PC-9 (cell line): ENCODE results near the gene ACAP2. TPM values are rescaled to one million over a fixed set of nuclear protein-coding genes. Genes with fewer than 3 reads are reported as not detected.

Experiments
- BruUV-seq: library from RNA; stranded (reverse); fragments of 400-500 nt; replicated peaks from 2 replicates; lab custom pipeline; 2021; lab: Mats Ljungman, UMichigan
- CTCF ChIA-PET: fragments of 300-600 bp; sonication (Branson Sonifier 250); formaldehyde crosslinking; loops from one replicate; lab custom pipeline; 2022; ENCODE audit warnings: antibody characterized with exemption; lab: Charles Lee
- POLR2A ChIA-PET: fragments of 300-600 bp; sonication (Branson Sonifier 250); formaldehyde crosslinking; loops from one replicate; lab custom pipeline; 2022; ENCODE audit warnings: antibody characterized with exemption; ENCODE audit not compliant: unreplicated experiment; lab: Charles Lee
- DNase-seq, 2 experiments: peaks; one replicate each; pipeline versions ENCODE4 v3.0.0 to v3.0.0-alpha.2; 2015 to 2022; ENCODE audit warnings: mixed read lengths in 1 of 2
- H2AFZ ChIP-seq: fragments of 200-600 bp; sonication (generic); 2 replicates; pipeline ENCODE4 v1.8.1; 2017; ENCODE audit warnings: antibody characterized with exemption
- H3F3A ChIP-seq: fragments of 200-600 bp; sonication (generic); 2 replicates; pipeline ENCODE4 v1.8.1; 2017; ENCODE audit warnings: antibody characterized with exemption, mild to moderate bottlenecking, low read depth; ENCODE audit not compliant: insufficient read depth
- H3K27ac ChIP-seq: fragments of 200-600 bp; sonication (generic); 2 replicates; pipeline ENCODE4 v1.6.1; 2016; ENCODE audit warnings: mixed run types
- H3K27me3 ChIP-seq: fragments of 200-600 bp; sonication (generic); 2 replicates; pipeline ENCODE4 v1.6.1; 2016; ENCODE audit warnings: low read depth, mixed run types; ENCODE audit not compliant: insufficient read depth
- H3K36me3 ChIP-seq: fragments of 200-600 bp; sonication (generic); 2 replicates; pipeline ENCODE4 v1.6.1; 2016; ENCODE audit warnings: low read depth, mixed run types
- H3K4me1 ChIP-seq: fragments of 200-600 bp; sonication (generic); replicated peaks from 2 replicates; pipeline ENCODE4 v1.6.1; 2016; ENCODE audit warnings: mixed run types; ENCODE audit not compliant: insufficient read depth
- H3K4me2 ChIP-seq: fragments of 200-600 bp; sonication (generic); 2 replicates; pipeline ENCODE4 v1.6.1; 2017; ENCODE audit warnings: mixed run types
- H3K4me3 ChIP-seq: fragments of 200-600 bp; sonication (generic); 2 replicates; pipeline ENCODE4 v1.6.1; 2016; ENCODE audit warnings: mixed run types
- H3K79me2 ChIP-seq: fragments of 200-600 bp; sonication (generic); 2 replicates; pipeline ENCODE4 v1.6.1; 2017; ENCODE audit warnings: low read depth, mixed run types
- H3K9me2 ChIP-seq: fragments of 200-600 bp; sonication (generic); 2 replicates; pipeline ENCODE4 v1.8.1; 2017; ENCODE audit warnings: mild to moderate bottlenecking; ENCODE audit not compliant: insufficient read depth
- H3K9me3 ChIP-seq: fragments of 200-600 bp; sonication (generic); 2 replicates; pipeline ENCODE4 v1.8.1; 2016; ENCODE audit warnings: low read depth; ENCODE audit not compliant: insufficient read depth
- H4K20me1 ChIP-seq: fragments of 200-600 bp; sonication (generic); 2 replicates; pipeline ENCODE4 v1.8.1; 2017; ENCODE audit not compliant: insufficient read depth
- CTCF ChIP-seq: fragments of 200-600 bp; sonication (generic); conservative IDR thresholded peaks from 2 replicates; pipeline ENCODE4 v1.6.1; 2017; ENCODE audit warnings: mixed run types, antibody characterized with exemption, mild to moderate bottlenecking, moderate library complexity
- EZH2 ChIP-seq: fragments of 200-600 bp; sonication (generic); IDR thresholded peaks from 2 replicates; pipeline ENCODE4 v1.8.0; 2017; ENCODE audit warnings: antibody characterized with exemption, low read depth
- intact Hi-C: fragments of 100-400 bp; cut with micrococcal nuclease; formaldehyde crosslinking; loops from one replicate; pipeline ENCODE4 v1.10.0; 2022; ENCODE audit not compliant: unreplicated experiment
- total RNA-seq: library from RNA; stranded (reverse); gene quantifications from 2 replicates; pipeline ENCODE4 v1.2.3, GENCODE V29; 2021

The ACAP2 gene
- total RNA-seq, 1 experiment from 2014 or later, result 67.9 TPM

- TF ChIP-seq CTCF (no peak), EZH2 (no peak)
Observed at GRCh38 chr3:195250473-195251251, 192.2 kb downstream of the ACAP2 start.

GRCh38 chr3:195249858-195250464 lies 192.9 kb downstream of the ACAP2 start:
- intact Hi-C loops, result loop anchor here (10.0 kb wide), 1 partner anchor 95 kb away; no protein-coding TSS in a partner anchor

More at GRCh38 chr3:195250473-195251251, 192.2 kb downstream of the ACAP2 start:
- intact Hi-C loops, result loop anchor here (10.0 kb wide), 1 partner anchor 96 kb away; no protein-coding TSS in a partner anchor
- no peak for DNase-seq
- H3K4me3 ChIP-seq, result no peak overlapping the region
- no TSS peak for BruUV-seq
- ChIA-PET POLR2A (no interaction called here), CTCF (interaction anchor here (0.7 kb wide), 1 partner anchor 45 kb away, joined by 11 read pairs; no protein-coding TSS in a partner anchor)
- no peaks in the 10 kb centered on the region for H3K79me2 ChIP-seq
- no peaks in the 10 kb centered on the region for H3K36me3 ChIP-seq
- H3K9me3 ChIP-seq, result no peaks in the 10 kb centered on the region
- H3K9me2 ChIP-seq, result no peaks in the 10 kb centered on the region
- H3F3A ChIP-seq, result no peaks in the 10 kb centered on the region
- H3K4me2 ChIP-seq, result no peak overlapping the region
- no peaks in the 10 kb centered on the region; the same call in 1 of the 2 replicates for H4K20me1 ChIP-seq
- H2AFZ ChIP-seq, result no peak overlapping the region
- H3K4me1 ChIP-seq, result no peaks in the 10 kb centered on the region
- H3K27ac ChIP-seq, result no peak overlapping the region
- H3K27me3 ChIP-seq, result no peaks in the 10 kb centered on the region

More at GRCh38 chr3:195249858-195250464, 192.9 kb downstream of the ACAP2 start:
- no peak overlapping the region for H3K27ac ChIP-seq
- H4K20me1 ChIP-seq, result no peaks in the 10 kb centered on the region; the same call in 1 of the 2 replicates
- H2AFZ ChIP-seq, result no peak overlapping the region
- H3K4me2 ChIP-seq, result no peak overlapping the region
- DNase-seq, result no peak
- no peaks in the 10 kb centered on the region for H3K79me2 ChIP-seq
- no peaks in the 10 kb centered on the region for H3K9me2 ChIP-seq
- no peaks in the 10 kb centered on the region for H3K27me3 ChIP-seq
- H3F3A ChIP-seq, result no peaks in the 10 kb centered on the region
- POLR2A ChIA-PET, result no interaction called here
- H3K36me3 ChIP-seq, result no peaks in the 10 kb centered on the region
- BruUV-seq, result no TSS peak
- no peaks in the 10 kb centered on the region for H3K4me1 ChIP-seq
- H3K4me3 ChIP-seq, result no peak overlapping the region
- CTCF ChIA-PET, result interaction anchor here (0.7 kb wide), 1 partner anchor 45 kb away, joined by 11 read pairs; no protein-coding TSS in a partner anchor
- no peaks in the 10 kb centered on the region for H3K9me3 ChIP-seq
- TF ChIP-seq EZH2 (no peak), CTCF (no peak)
